WTC11 (cell line): ENCODE measurements around the gene NOTCH2.

Source experiments
- TF ChIP-seq, protein P1 (sequence below): sonication (generic); formaldehyde crosslinking; IDR thresholded peaks from 2 replicates; pipeline ENCODE4 v1.8.0; 2023; ENCODE audit warnings: missing genetic modification reagents
- TF ChIP-seq, protein P2 (sequence below): sonication (generic); formaldehyde crosslinking; IDR thresholded peaks from 2 replicates; pipeline ENCODE4 v1.8.1; 2023; ENCODE audit warnings: mild to moderate bottlenecking, missing genetic modification reagents, borderline replicate concordance

DNA sequence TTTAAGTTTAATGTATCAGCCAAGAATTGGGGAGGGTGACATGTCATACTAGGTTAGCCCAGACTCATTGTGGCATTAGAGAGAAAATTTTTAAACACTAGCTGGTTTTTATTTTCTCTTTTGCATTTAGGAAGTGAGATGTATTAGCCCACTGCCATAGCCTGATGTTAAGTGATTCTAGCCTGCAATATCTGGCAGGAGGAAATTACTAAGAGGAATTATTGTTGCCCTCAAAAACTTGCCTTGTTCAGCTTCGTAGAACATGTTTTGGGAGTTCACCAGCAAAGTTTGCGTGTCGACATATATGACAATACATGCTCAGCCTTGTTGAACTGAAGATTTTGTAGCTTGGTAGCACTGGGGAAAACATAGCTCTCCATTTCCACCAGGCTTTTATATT lies 185.6 kb downstream of the NOTCH2 start:
- TF ChIP-seq, protein P1, sequence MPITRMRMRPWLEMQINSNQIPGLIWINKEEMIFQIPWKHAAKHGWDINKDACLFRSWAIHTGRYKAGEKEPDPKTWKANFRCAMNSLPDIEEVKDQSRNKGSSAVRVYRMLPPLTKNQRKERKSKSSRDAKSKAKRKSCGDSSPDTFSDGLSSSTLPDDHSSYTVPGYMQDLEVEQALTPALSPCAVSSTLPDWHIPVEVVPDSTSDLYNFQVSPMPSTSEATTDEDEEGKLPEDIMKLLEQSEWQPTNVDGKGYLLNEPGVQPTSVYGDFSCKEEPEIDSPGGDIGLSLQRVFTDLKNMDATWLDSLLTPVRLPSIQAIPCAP, result no peak
- TF ChIP-seq, protein P2, sequence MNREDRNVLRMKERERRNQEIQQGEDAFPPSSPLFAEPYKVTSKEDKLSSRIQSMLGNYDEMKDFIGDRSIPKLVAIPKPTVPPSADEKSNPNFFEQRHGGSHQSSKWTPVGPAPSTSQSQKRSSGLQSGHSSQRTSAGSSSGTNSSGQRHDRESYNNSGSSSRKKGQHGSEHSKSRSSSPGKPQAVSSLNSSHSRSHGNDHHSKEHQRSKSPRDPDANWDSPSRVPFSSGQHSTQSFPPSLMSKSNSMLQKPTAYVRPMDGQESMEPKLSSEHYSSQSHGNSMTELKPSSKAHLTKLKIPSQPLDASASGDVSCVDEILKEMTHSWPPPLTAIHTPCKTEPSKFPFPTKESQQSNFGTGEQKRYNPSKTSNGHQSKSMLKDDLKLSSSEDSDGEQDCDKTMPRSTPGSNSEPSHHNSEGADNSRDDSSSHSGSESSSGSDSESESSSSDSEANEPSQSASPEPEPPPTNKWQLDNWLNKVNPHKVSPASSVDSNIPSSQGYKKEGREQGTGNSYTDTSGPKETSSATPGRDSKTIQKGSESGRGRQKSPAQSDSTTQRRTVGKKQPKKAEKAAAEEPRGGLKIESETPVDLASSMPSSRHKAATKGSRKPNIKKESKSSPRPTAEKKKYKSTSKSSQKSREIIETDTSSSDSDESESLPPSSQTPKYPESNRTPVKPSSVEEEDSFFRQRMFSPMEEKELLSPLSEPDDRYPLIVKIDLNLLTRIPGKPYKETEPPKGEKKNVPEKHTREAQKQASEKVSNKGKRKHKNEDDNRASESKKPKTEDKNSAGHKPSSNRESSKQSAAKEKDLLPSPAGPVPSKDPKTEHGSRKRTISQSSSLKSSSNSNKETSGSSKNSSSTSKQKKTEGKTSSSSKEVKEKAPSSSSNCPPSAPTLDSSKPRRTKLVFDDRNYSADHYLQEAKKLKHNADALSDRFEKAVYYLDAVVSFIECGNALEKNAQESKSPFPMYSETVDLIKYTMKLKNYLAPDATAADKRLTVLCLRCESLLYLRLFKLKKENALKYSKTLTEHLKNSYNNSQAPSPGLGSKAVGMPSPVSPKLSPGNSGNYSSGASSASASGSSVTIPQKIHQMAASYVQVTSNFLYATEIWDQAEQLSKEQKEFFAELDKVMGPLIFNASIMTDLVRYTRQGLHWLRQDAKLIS (CRISPR knock-in tag), result no peak
